ENCODE measurements around the gene LSP1. TPM values are rescaled to one million over a fixed set of nuclear protein-coding genes. Genes with fewer than 3 reads are reported as not detected.

Gene LSP1
- total RNA-seq, 1 experiment from 2014 or later: 0.90 TPM

GRCh38 chr11:1899090-1899489, 46.2 kb downstream of the LSP1 start:
- intact Hi-C loops (cut with micrococcal nuclease; ENCODE audit: unreplicated experiment): no loop called here
- BruUV-seq (replicated peaks): no TSS peak
- in situ Hi-C loops (cut with HindIII; ENCODE audit: low pct_unique_long_range_greater_than_20kb, low sequenced_read_pairs): no loop called here

GRCh38 chr11:1899686-1900085, 46.8 kb downstream of the LSP1 start:
- BruUV-seq (replicated peaks): no TSS peak
- peaks cover 5% of the 10 kb centered on the region; the same call in 1 of the 2 replicates for H3K27me3 ChIP-seq (ENCODE audit: control insufficient read depth, insufficient read depth, low read length)
- intact Hi-C loops (cut with micrococcal nuclease; ENCODE audit: unreplicated experiment): no loop called here

More at GRCh38 chr11:1899090-1899489, 46.2 kb downstream of the LSP1 start:
- Histone ChIP-seq H3K4me3 (ENCODE audit: low read depth in 2 of 2, low read length in 2 of 2) (no peak overlapping the region), H3K4me1 (ENCODE audit: control insufficient read depth, insufficient read depth, low read length) (no peaks in the 10 kb centered on the region), H3K9me3 (ENCODE audit: control insufficient read depth, insufficient read depth, low read depth, low read length) (no peaks in the 10 kb centered on the region), H3K36me3 (ENCODE audit: control insufficient read depth, insufficient read depth, low read length) (no peaks in the 10 kb centered on the region), H3K27ac (ENCODE audit: low read length) (no peak overlapping the region), H3K27me3 (ENCODE audit: control insufficient read depth, insufficient read depth, low read length) (peaks cover 5% of the 10 kb centered on the region; the same call in 1 of the 2 replicates)
- POLR2A ChIA-PET: no interaction called here
- ATAC-seq (no peak), DNase-seq (ENCODE audit: low read depth, low spot score) (no peak)
- TF ChIP-seq REST (IDR thresholded peaks at IDR 0.05; ENCODE audit: insufficient read depth in 1 of 2, low read depth in 2 of 2, low read length in 1 of 2): no peak
- no peak for TF ChIP-seq POLR2AphosphoS5 (IDR thresholded peaks at IDR 0.05; ENCODE audit: low read depth, low read length)
- no peak for TF ChIP-seq TCF7L2 (IDR thresholded peaks at IDR 0.05; ENCODE audit: low read depth, low read length)
- no peak for TF ChIP-seq SIN3A (IDR thresholded peaks at IDR 0.05; ENCODE audit: borderline replicate concordance, insufficient read depth, low read depth, low read length)
- no peak for TF ChIP-seq CTCF (IDR thresholded peaks at IDR 0.05)
- CTCF ChIA-PET: interaction anchor here (0.6 to 0.7 kb wide), 2 partner anchors 20 to 533 kb away, joined by 3 read pairs; partner anchors contain the start of gene TNNT3

GRCh38 chr11:1906181-1906580, 53.3 kb downstream of the LSP1 start:
- BruUV-seq (replicated peaks): no TSS peak
- Histone ChIP-seq H3K4me3 (ENCODE audit: low read depth in 2 of 2, low read length in 2 of 2) (no peak overlapping the region), H3K27me3 (ENCODE audit: control insufficient read depth, insufficient read depth, low read length) (no peaks in the 10 kb centered on the region; the same call in 1 of the 2 replicates), H3K9me3 (ENCODE audit: control insufficient read depth, insufficient read depth, low read depth, low read length) (no peaks in the 10 kb centered on the region), H3K27ac (ENCODE audit: low read length) (no peak overlapping the region), H3K36me3 (ENCODE audit: control insufficient read depth, insufficient read depth, low read length) (no peaks in the 10 kb centered on the region), H3K4me1 (ENCODE audit: control insufficient read depth, insufficient read depth, low read length) (no peaks in the 10 kb centered on the region)
- ATAC-seq (no peak), DNase-seq (ENCODE audit: low read depth, low spot score) (no peak)
- intact Hi-C loops (cut with micrococcal nuclease; ENCODE audit: unreplicated experiment) (no loop called here), in situ Hi-C loops (cut with HindIII; ENCODE audit: low pct_unique_long_range_greater_than_20kb, low sequenced_read_pairs) (no loop called here)
- TF ChIP-seq TCF7L2 (IDR thresholded peaks at IDR 0.05; ENCODE audit: low read depth, low read length) (no peak), POLR2AphosphoS5 (IDR thresholded peaks at IDR 0.05; ENCODE audit: low read depth, low read length) (no peak), CTCF (IDR thresholded peaks at IDR 0.05) (no peak), SIN3A (IDR thresholded peaks at IDR 0.05; ENCODE audit: borderline replicate concordance, insufficient read depth, low read depth, low read length) (no peak), REST (IDR thresholded peaks at IDR 0.05; ENCODE audit: insufficient read depth in 1 of 2, low read depth in 2 of 2, low read length in 1 of 2) (no peak)
- POLR2A ChIA-PET: no interaction called here
- CTCF ChIA-PET: interaction anchor here (0.6 to 1.1 kb wide), 3 partner anchors 24 to 63 kb away, joined by 3 to 4 read pairs (median 3); no protein-coding TSS in a partner anchor

More at GRCh38 chr11:1899686-1900085, 46.8 kb downstream of the LSP1 start:
- ChIA-PET POLR2A (no interaction called here), CTCF (interaction anchor here (0.6 to 0.7 kb wide), 2 partner anchors 20 to 533 kb away, joined by 3 read pairs; partner anchors contain the start of gene TNNT3)
- Histone ChIP-seq H3K36me3 (ENCODE audit: control insufficient read depth, insufficient read depth, low read length) (no peaks in the 10 kb centered on the region), H3K4me1 (ENCODE audit: control insufficient read depth, insufficient read depth, low read length) (no peaks in the 10 kb centered on the region), H3K27ac (ENCODE audit: low read length) (no peak overlapping the region), H3K9me3 (ENCODE audit: control insufficient read depth, insufficient read depth, low read depth, low read length) (no peaks in the 10 kb centered on the region), H3K4me3 (ENCODE audit: low read depth in 2 of 2, low read length in 2 of 2) (no peak overlapping the region)
- no peak for ATAC-seq
- in situ Hi-C loops (cut with HindIII; ENCODE audit: low pct_unique_long_range_greater_than_20kb, low sequenced_read_pairs): no loop called here
- TF ChIP-seq POLR2AphosphoS5 (IDR thresholded peaks at IDR 0.05; ENCODE audit: low read depth, low read length): no peak
- no peak for DNase-seq (ENCODE audit: low read depth, low spot score)

Data from Panc1 (cell line).